Astrocyte of the cerebellum (primary cell): ENCODE data around the gene SLC19A3.
A peak's percentile ranks its signal among the peaks of the same experiment; 100 is the strongest.
"Not testable (repeated sequence)": the region's sequence is repeated elsewhere in the genome, so short reads cannot be mapped to it uniquely, and the experiment has no call there.

ENCODE experiments used
- DNase-seq: peaks from one replicate; pipeline ENCODE4 v3.0.0-alpha.2; 2011; ENCODE audit warnings: low read depth
- H3K4me3 ChIP-seq: 2 replicates; pipeline ENCODE4 v1.5.1; 2011; ENCODE audit warnings: mild to moderate bottlenecking, low read depth, low read length, moderate library complexity
- in situ Hi-C: cut with HindIII; loops from 2 replicates; pipeline ENCODE4 v1.10.0; 2017; ENCODE audit warnings: low sequenced_read_pairs
- TF ChIP-seq, protein P1 (sequence below): IDR thresholded peaks from 2 replicates; pipeline ENCODE4 v1.5.1; 2012; ENCODE audit warnings: low read length, low read depth, moderate library complexity, mild to moderate bottlenecking; ENCODE audit errors: missing control alignments

Gene SLC19A3

DNA sequence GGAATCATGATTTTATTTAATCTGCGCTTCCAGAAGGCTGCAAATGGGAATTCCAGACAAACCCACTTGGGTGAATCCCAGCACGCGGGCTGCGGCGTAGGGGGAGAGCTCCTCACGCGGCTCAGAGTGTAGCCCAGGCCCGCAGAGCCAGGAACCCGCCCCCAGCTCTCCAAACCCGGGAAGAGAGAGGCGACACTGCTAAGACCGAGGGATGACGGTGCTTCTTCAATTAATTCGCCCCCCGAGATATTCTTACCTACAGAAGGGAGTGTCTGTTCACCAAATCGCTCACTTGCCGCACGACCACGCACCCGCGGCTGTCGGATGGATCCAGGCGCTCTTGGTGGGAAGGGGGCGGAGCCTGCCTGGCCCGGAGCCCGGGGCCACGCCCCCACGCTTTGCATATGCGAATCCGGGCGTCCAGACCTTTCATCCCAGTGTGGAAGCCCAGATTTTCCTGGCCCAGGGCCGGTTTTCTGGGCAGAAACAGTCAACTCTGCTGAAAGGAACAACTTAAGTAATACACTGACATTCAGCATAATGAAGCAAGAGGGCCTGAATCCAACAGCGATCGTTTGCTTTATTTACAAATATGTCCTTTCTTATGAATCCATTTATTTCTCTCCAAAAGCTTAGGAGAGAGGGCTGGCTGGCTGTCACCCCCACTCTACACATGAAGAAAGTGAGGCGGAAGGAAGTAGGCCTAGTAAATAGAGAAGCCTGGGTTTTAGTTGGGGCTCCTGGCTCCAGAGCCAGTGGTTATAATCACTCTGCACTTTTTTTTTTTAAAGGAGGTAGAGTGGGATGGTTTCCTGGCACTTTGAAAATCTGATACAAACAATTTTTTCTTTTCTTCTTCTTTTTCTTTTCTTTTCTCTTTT, at the start of gene SLC19A3:
Gene SLC19A3, minus strand, starts transcription at position 342 of the 881 bp plus-strand sequence. CDS start 15,710 bp downstream, outside the sequence.
- DNase-seq, result peak; percentile 80
- in situ Hi-C loops, result no loop called here
- TF ChIP-seq, protein P1, sequence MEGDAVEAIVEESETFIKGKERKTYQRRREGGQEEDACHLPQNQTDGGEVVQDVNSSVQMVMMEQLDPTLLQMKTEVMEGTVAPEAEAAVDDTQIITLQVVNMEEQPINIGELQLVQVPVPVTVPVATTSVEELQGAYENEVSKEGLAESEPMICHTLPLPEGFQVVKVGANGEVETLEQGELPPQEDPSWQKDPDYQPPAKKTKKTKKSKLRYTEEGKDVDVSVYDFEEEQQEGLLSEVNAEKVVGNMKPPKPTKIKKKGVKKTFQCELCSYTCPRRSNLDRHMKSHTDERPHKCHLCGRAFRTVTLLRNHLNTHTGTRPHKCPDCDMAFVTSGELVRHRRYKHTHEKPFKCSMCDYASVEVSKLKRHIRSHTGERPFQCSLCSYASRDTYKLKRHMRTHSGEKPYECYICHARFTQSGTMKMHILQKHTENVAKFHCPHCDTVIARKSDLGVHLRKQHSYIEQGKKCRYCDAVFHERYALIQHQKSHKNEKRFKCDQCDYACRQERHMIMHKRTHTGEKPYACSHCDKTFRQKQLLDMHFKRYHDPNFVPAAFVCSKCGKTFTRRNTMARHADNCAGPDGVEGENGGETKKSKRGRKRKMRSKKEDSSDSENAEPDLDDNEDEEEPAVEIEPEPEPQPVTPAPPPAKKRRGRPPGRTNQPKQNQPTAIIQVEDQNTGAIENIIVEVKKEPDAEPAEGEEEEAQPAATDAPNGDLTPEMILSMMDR, result no peak
- H3K4me3 ChIP-seq, result peak within 1 kb of the TSS; percentile 48

DNA sequence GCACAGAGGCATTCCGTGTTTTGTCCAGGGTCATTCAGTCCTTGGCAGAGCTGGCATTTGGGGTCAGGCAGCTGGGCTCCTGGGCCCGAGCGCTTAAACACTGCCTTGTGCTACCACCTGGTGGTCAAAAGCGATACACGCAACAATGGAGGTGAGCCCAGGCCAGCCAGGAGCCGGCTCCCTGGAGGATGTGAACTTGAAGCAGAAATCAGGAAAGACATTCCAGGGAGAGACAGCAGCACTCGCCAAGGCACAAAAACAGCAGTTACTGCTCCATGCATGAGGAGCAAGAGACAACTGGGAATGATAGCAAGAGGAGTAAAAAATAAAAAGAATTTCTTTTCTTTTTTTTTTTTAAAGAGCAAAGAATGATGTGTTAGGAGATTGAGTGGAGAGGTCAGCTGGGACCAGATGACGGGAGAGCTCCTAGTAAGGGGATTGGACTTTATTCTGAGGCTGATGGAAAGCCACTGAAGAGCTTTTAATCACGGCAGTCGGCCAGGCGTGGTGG, 48.6 kb upstream of the SLC19A3 start:
- in situ Hi-C loops, result no loop called here
- H3K4me3 ChIP-seq, result no peak overlapping the region
- DNase-seq, result peak; percentile 56
- TF ChIP-seq, protein P1, result peak; percentile 83

- no peak for DNase-seq
- no peak overlapping the region for H3K4me3 ChIP-seq
- TF ChIP-seq, protein P1, result no peak
- in situ Hi-C loops, result no loop called here
Observed at GRCh38 chr2:227765788-227766372, 48.1 kb upstream of the SLC19A3 start.

GRCh38 chr2:227761740-227762476, 44.1 kb upstream of the SLC19A3 start:
- DNase-seq, result no peak
- no peak overlapping the region for H3K4me3 ChIP-seq
- TF ChIP-seq, protein P1, result no peak
- in situ Hi-C loops, result no loop called here

GRCh38 chr2:227759411-227760118, 41.7 kb upstream of the SLC19A3 start:
- in situ Hi-C loops, result no loop called here
- TF ChIP-seq, protein P1, result no peak
- H3K4me3 ChIP-seq, result no peak overlapping the region
- DNase-seq, result no peak

GRCh38 chr2:227756261-227756660, 38.4 kb upstream of the SLC19A3 start:
- in situ Hi-C loops, DNase-seq, H3K4me3 ChIP-seq: not testable (repeated sequence)
